Measurements from ENCODE around the gene SLC9C1.
A peak's percentile ranks its signal among the peaks of the same experiment; 100 is the strongest.

Gene SLC9C1

GRCh38 chr3:112090887-112091586, 203.0 kb downstream of the SLC9C1 start:
- no peak for TF ChIP-seq CTCF (IDR thresholded peaks at IDR 0.05; ENCODE audit: control insufficient read depth, extremely low read depth, insufficient read depth)
- no peak overlapping the region for H3K4me3 ChIP-seq (ENCODE audit: low read depth, low read length)
- DNase-seq (ENCODE audit: low read depth), result peak; percentile 71

Data from LNCaP clone FGC (cell line).